K562 (cell line): ENCODE data around the gene NINL.

Experiments used
- EZH2 ChIP-seq: IDR thresholded peaks from 2 replicates; pipeline ENCODE4 v1.6.1; 2012; ENCODE audit warnings: low read depth, mild to moderate bottlenecking, inconsistent platforms, low read length, borderline replicate concordance
- FUS ChIP-seq: fragments of 200-400 bp; formaldehyde crosslinking; optimal IDR thresholded peaks from 2 replicates; pipeline ENCODE3; 2017; ENCODE audit warnings: low read depth, low read length
- MTA3 ChIP-seq: fragments of 450-650 bp; formaldehyde crosslinking; IDR thresholded peaks from 2 replicates; pipeline ENCODE4 v1.6.1; 2017; ENCODE audit warnings: mild to moderate bottlenecking, borderline replicate concordance
- POLR2A ChIP-seq: fragments of 450-650 bp; conservative IDR thresholded peaks from 2 replicates; pipeline ENCODE4 v1.6.1; 2016
- ZEB2 ChIP-seq: fragments of 450-650 bp; IDR thresholded peaks from 2 replicates; pipeline ENCODE4 v1.6.1; 2016
- TF ChIP-seq, protein P1 (sequence below): sonication (generic); formaldehyde crosslinking; IDR thresholded peaks from 2 replicates; pipeline ENCODE4 v1.8.0; 2023; ENCODE audit warnings: mild to moderate bottlenecking, missing genetic modification reagents
- TF ChIP-seq, protein P2 (sequence below): fragments of 150-350 bp; IDR thresholded peaks from 2 replicates; pipeline ENCODE4 v1.6.1; 2014; ENCODE audit warnings: low read depth, mild to moderate bottlenecking, low read length, borderline replicate concordance

DNA sequence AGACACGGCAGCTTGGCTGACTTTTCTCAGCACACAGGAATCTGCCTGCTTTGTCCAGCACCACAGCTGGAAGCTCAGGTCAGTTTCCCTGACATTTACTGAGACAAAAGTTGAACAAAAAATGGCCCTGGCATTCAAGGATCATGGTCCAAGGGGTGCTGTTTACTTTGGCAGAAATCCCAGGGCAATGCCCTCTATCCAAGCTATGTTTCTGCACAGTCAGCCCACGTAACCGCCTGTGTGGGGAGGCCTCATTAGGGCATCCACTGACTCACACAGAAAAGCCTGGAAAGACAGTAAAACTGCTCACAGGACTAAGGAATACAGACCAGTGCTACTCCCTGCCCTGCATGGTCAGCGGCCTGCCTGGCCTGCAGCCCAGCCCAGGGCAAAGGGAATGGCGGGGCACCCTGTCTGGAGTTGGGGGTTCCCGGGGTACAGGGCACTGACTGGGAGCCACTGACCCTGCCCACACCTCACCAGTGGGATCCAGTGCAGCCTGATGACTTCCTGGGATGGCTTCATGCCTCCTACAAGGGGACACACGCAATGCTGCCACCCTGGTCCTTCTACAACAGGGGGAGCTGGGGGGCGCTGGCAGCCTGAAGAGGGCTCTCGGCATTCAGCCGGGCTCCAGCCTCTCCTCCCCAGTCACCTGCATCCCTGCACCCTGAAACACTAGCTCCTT lies 77.1 kb downstream of the NINL start:
- TF ChIP-seq ZEB2 (no peak), EZH2 (no peak), MTA3 (no peak), FUS (no peak), POLR2A (no peak)
- TF ChIP-seq, protein P1, sequence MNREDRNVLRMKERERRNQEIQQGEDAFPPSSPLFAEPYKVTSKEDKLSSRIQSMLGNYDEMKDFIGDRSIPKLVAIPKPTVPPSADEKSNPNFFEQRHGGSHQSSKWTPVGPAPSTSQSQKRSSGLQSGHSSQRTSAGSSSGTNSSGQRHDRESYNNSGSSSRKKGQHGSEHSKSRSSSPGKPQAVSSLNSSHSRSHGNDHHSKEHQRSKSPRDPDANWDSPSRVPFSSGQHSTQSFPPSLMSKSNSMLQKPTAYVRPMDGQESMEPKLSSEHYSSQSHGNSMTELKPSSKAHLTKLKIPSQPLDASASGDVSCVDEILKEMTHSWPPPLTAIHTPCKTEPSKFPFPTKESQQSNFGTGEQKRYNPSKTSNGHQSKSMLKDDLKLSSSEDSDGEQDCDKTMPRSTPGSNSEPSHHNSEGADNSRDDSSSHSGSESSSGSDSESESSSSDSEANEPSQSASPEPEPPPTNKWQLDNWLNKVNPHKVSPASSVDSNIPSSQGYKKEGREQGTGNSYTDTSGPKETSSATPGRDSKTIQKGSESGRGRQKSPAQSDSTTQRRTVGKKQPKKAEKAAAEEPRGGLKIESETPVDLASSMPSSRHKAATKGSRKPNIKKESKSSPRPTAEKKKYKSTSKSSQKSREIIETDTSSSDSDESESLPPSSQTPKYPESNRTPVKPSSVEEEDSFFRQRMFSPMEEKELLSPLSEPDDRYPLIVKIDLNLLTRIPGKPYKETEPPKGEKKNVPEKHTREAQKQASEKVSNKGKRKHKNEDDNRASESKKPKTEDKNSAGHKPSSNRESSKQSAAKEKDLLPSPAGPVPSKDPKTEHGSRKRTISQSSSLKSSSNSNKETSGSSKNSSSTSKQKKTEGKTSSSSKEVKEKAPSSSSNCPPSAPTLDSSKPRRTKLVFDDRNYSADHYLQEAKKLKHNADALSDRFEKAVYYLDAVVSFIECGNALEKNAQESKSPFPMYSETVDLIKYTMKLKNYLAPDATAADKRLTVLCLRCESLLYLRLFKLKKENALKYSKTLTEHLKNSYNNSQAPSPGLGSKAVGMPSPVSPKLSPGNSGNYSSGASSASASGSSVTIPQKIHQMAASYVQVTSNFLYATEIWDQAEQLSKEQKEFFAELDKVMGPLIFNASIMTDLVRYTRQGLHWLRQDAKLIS (CRISPR knock-in tag), result no peak
- TF ChIP-seq, protein P2, sequence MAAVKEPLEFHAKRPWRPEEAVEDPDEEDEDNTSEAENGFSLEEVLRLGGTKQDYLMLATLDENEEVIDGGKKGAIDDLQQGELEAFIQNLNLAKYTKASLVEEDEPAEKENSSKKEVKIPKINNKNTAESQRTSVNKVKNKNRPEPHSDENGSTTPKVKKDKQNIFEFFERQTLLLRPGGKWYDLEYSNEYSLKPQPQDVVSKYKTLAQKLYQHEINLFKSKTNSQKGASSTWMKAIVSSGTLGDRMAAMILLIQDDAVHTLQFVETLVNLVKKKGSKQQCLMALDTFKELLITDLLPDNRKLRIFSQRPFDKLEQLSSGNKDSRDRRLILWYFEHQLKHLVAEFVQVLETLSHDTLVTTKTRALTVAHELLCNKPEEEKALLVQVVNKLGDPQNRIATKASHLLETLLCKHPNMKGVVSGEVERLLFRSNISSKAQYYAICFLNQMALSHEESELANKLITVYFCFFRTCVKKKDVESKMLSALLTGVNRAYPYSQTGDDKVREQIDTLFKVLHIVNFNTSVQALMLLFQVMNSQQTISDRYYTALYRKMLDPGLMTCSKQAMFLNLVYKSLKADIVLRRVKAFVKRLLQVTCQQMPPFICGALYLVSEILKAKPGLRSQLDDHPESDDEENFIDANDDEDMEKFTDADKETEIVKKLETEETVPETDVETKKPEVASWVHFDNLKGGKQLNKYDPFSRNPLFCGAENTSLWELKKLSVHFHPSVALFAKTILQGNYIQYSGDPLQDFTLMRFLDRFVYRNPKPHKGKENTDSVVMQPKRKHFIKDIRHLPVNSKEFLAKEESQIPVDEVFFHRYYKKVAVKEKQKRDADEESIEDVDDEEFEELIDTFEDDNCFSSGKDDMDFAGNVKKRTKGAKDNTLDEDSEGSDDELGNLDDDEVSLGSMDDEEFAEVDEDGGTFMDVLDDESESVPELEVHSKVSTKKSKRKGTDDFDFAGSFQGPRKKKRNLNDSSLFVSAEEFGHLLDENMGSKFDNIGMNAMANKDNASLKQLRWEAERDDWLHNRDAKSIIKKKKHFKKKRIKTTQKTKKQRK, result no peak
